ENCODE data around the gene NMRAL1.

The NMRAL1 gene

DNA sequence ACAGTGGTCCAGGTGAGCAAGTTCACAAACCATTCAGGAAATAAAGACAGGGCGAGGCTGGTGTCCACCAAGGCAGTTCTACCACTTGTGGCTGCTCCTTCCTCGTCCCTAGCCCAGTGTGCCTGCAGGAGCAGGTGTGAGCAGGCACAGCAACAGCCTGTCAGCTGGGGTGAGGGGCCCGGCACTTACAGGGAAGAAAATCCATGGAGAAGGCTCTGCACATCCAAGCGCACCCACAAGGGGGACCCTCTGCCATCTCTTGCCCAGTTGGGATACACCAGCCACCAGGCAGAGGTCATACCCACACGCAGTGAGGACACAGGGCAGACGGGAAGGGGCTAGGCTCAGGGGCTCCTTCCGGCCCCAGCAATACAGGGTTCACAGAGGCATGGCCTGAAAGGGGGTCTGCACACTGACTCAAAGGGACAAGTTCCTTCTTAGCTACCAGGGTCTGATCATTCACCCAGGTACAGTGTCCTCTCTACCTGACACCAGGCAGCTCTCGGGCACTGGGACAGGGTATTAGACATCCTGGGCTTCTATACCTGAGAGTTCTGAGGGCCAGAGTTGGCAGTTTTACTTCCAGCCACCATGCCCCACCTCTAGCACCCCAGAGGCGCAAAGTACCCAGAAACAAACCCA is 37.1 kb upstream of the NMRAL1 start:
- H3K27me3 ChIP-seq (ENCODE audit: low read depth): no peaks in the 10 kb centered on the region
- H3K4me1 ChIP-seq: no peaks in the 10 kb centered on the region; the same call in 1 of the 2 replicates
- no peak overlapping the region for H3K4me3 ChIP-seq
- in situ Hi-C loops (cut with MboI; ENCODE audit: low sequenced_read_pairs): loop anchor here (10.0 kb wide), 1 partner anchor 443 kb away; the partner anchor contains the start of gene SEC14L5
- peak; percentile 31 to 73 for DNase-seq (ENCODE audit: low spot score in 2 of 2)
- no peaks in the 10 kb centered on the region for H3K9me3 ChIP-seq
- peaks cover 60% of the 10 kb centered on the region for H3K36me3 ChIP-seq (replicated peaks)

DNA sequence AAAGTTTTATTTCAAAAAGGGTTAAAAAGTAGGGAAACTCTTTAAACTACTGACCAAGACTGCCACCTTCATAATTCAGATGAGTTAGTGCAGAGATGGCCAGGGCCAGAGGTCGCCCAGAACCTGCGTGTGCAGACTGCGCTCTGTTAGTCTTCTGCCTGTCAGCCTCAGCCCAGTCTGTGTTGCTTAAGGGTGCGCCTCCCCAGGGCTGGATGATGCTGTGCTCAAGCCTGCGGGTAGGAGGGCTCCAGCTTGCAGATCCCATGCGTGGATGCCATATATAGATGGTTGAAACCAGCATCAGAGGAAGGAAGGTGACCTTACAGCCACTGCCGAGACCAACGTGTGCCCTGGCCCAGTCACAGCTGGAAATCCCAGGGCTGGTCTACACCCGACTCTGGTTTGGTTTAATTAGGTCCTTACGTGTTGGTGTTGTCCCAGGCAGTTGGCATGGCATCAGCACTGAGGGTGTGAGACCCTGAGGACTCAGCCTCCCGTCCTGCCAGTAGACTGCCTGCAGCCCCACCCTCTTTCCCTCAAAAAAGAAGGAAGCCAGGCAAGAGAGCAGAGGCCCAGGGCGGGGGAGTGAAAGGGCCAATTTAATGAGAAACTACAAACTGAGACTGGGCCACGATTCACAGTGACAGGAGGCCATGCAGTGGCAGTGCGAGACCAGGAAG is 36.5 kb upstream of the NMRAL1 start:
- Histone ChIP-seq H3K9me3 (no peaks in the 10 kb centered on the region), H3K4me1 (no peaks in the 10 kb centered on the region; the same call in 1 of the 2 replicates), H3K27me3 (ENCODE audit: low read depth) (no peaks in the 10 kb centered on the region), H3K4me3 (no peak overlapping the region), H3K36me3 (replicated peaks) (peaks cover 62% of the 10 kb centered on the region)
- DNase-seq (ENCODE audit: low spot score in 2 of 2): no peak
- in situ Hi-C loops (cut with MboI; ENCODE audit: low sequenced_read_pairs): loop anchor here (10.0 kb wide), 1 partner anchor 444 kb away; the partner anchor contains the start of gene SEC14L5

DNA sequence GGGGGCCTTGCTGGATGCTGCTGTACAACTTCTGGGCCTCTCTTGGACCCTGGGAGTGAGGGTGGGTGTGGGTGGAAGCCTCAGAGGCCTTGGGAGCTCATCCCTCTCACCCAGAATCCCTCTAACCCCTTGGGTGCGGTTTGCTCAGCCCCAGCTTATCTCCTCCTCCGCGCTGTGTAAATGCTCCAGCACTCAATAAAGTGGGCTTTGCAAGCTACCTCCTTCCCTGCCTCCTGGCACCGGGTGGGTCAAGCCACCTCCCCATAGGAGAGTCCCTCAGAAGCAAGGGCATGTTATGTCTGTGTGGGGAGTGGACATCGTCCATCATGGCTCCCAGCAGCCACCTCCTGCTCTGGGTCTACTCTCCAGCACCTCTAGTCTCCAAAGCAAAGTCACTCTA is 35.7 kb upstream of the NMRAL1 start:
- in situ Hi-C loops (cut with MboI; ENCODE audit: low sequenced_read_pairs): loop anchor here (10.0 kb wide), 1 partner anchor 445 kb away; the partner anchor contains the start of gene SEC14L5
- no peaks in the 10 kb centered on the region for H3K4me1 ChIP-seq

DNA sequence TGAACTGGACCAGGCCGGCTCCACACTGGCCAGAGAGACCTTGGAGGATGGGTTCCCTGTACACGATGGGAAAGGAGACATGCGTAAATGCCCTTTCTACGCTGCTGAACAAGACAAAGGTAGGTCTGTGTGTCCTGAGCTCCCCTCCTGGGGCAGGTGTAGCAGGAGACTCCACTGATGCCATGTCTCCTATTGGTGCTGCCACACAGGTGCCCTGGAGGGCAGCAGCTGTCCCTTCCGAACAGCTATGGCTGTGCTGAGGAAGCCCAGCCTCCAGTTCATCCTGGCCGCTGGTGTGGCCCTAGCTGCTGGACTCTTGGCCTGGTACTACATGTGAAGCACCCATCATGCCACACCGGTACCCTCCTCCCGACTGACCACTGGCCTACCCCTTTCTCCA is 35.0 kb upstream of the NMRAL1 start:
- in situ Hi-C loops (cut with MboI; ENCODE audit: low sequenced_read_pairs): no loop called here
- Histone ChIP-seq H3K27me3 (ENCODE audit: low read depth) (no peaks in the 10 kb centered on the region), H3K4me3 (no peak overlapping the region), H3K36me3 (replicated peaks) (peaks cover 62% of the 10 kb centered on the region), H3K4me1 (no peaks in the 10 kb centered on the region), H3K9me3 (no peaks in the 10 kb centered on the region)
- no peak for DNase-seq (ENCODE audit: low spot score in 2 of 2)

More for the DNA sequence above, 35.7 kb upstream of the NMRAL1 start:
- Histone ChIP-seq H3K4me3 (no peak overlapping the region), H3K9me3 (no peaks in the 10 kb centered on the region), H3K36me3 (replicated peaks) (peaks cover 62% of the 10 kb centered on the region), H3K27me3 (ENCODE audit: low read depth) (no peaks in the 10 kb centered on the region)
- DNase-seq (ENCODE audit: low spot score in 2 of 2): no peak

DNA sequence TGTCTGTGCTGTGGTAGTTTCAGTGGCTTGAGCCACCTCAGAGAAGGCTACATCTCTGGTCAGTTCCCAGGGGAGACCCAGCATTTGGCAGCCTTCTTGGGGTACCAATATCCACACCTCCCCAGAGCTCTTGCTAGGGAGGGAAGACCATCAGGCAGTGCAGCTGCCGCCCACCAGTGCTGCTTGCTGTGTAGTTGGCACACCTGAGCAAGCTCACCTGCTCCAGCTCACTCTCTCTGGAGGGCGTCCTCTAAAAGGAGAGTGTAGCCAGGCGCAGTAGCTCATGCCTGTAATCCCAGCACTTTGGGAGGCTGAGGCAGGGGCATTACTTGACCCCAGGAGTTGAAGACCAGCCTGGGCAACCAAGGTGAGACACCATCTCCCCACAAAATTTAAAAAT is 34.4 kb upstream of the NMRAL1 start:
- DNase-seq (ENCODE audit: low spot score in 2 of 2): no peak
- no peaks in the 10 kb centered on the region for H3K27me3 ChIP-seq (ENCODE audit: low read depth)
- in situ Hi-C loops (cut with MboI; ENCODE audit: low sequenced_read_pairs): no loop called here
- peaks cover 62% of the 10 kb centered on the region for H3K36me3 ChIP-seq (replicated peaks)
- H3K9me3 ChIP-seq: no peaks in the 10 kb centered on the region
- H3K4me3 ChIP-seq: no peak overlapping the region
- no peaks in the 10 kb centered on the region for H3K4me1 ChIP-seq

DNA sequence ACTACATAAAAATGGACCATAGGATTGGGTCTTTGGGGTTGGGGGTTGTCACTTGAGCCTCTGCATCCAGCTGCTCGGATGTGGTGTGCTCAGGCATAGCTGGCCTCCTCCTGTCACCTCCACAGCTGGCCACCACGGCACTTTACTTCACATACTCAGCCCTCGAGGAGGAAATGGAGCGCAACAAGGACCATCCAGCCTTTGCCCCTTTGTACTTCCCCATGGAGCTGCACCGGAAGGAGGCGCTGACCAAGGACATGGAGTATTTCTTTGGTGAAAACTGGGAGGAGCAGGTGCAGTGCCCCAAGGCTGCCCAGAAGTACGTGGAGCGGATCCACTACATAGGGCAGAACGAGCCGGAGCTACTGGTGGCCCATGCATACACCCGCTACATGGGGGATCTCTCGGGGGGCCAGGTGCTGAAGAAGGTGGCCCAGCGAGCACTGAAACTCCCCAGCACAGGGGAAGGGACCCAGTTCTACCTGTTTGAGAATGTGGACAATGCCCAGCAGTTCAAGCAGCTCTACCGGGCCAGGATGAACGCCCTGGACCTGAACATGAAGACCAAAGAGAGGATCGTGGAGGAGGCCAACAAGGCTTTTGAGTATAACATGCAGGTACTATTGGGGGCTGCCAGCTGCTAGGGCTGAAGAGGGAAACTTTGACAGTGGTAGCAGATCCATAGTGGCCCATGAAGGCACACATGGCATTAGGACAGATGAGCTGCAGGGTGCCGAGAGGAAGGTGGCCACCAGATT is 33.3 kb upstream of the NMRAL1 start:
- no peaks in the 10 kb centered on the region for H3K27me3 ChIP-seq (ENCODE audit: low read depth)
- no peak overlapping the region for H3K4me3 ChIP-seq
- peaks cover 62% of the 10 kb centered on the region for H3K36me3 ChIP-seq (replicated peaks)
- in situ Hi-C loops (cut with MboI; ENCODE audit: low sequenced_read_pairs): no loop called here
- H3K9me3 ChIP-seq: no peaks in the 10 kb centered on the region
- DNase-seq (ENCODE audit: low spot score in 2 of 2): no peak
- no peaks in the 10 kb centered on the region for H3K4me1 ChIP-seq

DNA sequence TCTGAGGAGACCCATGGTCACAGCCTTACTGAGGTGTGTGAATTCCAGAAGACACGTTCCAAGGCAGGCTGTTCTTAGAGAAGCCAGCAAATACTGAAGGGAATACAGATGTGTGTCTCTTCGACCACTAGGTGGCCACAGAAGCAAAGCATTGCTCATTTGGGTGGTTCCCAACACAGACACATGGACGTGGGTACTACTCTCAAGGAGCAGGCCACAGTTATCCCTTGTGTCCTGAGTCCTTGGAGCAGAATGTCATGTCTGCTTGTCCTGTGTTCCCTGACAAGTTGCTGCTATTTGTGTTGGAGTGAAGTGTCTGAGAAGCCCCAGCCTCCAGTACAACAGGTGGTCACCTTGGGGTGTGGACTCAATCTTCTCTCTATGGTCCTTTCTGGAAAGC is 32.0 kb upstream of the NMRAL1 start:
- DNase-seq (ENCODE audit: low spot score in 2 of 2): peak; percentile 60 to 66
- H3K4me3 ChIP-seq: no peak overlapping the region
- in situ Hi-C loops (cut with MboI; ENCODE audit: low sequenced_read_pairs): no loop called here
- no peaks in the 10 kb centered on the region for H3K9me3 ChIP-seq
- no peaks in the 10 kb centered on the region for H3K4me1 ChIP-seq
- H3K27me3 ChIP-seq (ENCODE audit: low read depth): no peaks in the 10 kb centered on the region
- H3K36me3 ChIP-seq (replicated peaks): peaks cover 49% of the 10 kb centered on the region

DNA sequence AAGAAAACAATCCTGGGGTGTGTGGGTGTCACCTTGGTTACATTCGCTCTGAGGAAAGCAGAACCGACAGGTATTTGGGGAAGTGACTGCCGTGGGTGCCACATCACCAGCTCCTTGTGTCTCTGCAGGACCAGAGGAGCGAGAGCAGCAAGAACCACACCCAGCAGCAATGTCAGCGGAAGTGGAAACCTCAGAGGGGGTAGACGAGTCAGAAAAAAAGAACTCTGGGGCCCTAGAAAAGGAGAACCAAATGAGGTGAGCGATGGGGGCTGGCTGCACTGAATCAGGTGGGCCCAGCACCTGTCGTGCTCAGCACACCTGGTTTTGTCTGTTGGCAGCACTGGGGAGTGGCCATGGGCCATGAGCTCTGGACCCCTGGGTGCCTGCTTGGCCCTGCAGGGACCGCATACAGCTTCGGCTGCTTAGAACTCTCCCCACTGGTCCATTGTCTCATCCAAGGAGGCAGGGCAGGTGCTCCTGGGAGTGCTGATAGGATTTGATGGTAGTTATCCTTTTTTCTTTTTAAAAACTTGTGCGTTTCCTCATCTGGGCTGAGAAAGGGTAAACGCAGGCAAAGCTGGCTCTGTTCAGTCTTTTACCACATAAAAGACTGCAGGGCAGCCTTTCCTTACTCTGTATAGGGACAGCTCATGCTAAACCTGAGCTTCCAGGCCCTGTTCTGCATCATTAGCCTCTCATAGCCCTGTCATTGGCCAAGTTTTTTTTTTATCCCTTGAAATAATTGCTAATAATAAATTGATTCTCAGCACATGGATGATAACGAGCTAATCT is 31.1 kb upstream of the NMRAL1 start:
- Histone ChIP-seq H3K27me3 (ENCODE audit: low read depth) (no peaks in the 10 kb centered on the region), H3K4me1 (no peaks in the 10 kb centered on the region), H3K9me3 (no peaks in the 10 kb centered on the region), H3K36me3 (replicated peaks) (peaks cover 40% of the 10 kb centered on the region), H3K4me3 (no peak overlapping the region)
- DNase-seq (ENCODE audit: low spot score in 2 of 2): no peak
- in situ Hi-C loops (cut with MboI; ENCODE audit: low sequenced_read_pairs): no loop called here

DNA sequence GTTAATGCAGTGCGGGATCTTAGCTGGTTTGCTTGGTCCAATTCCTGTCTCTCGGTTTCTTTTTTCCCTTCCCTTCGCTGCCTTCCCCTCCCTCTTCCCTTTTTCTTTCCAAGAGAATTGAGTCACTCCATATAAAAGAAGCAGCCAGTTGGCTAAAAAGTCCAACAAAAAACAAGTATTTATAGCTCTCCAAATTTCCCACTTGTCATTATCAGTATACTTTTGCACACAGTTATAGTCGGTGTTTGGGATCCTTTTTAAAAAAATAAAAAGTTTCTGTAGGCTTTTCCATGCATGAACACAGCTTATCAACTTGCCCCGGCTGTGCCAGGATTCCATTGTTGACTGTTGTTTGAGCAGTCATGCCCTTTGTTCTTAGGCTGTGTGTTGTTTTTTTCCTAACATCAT is 26.6 kb upstream of the NMRAL1 start:
- no peaks in the 10 kb centered on the region for H3K9me3 ChIP-seq
- in situ Hi-C loops (cut with MboI; ENCODE audit: low sequenced_read_pairs): no loop called here
- DNase-seq (ENCODE audit: low spot score in 2 of 2): no peak

DNA sequence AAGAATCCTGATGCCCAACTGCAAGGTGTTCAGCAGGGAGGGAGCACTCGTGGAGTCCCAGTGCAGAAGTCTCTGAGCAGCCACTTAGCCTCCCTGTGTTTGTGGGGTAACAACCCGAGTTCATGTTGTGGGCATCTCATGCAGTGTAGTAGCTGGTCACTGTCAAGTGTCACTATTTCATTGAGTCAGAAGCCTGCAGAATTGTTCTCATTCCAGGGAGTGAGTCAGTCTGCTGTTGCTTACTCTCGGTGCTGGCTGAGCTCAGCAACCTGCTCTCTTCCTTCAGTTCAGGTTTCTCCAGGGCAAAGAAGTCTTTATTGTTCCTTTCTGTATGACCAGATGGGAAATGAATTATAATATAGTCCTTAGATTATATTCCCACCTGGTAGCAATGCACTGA is 25.8 kb upstream of the NMRAL1 start:
- DNase-seq (ENCODE audit: low spot score in 2 of 2): no peak
- in situ Hi-C loops (cut with MboI; ENCODE audit: low sequenced_read_pairs): no loop called here
- H3K4me1 ChIP-seq: peaks cover 3% of the 10 kb centered on the region
- no peak overlapping the region for H3K4me3 ChIP-seq
- H3K27me3 ChIP-seq (ENCODE audit: low read depth): no peaks in the 10 kb centered on the region
- H3K9me3 ChIP-seq: no peaks in the 10 kb centered on the region
- peaks cover 3% of the 10 kb centered on the region; the same call in 1 of the 2 replicates for H3K36me3 ChIP-seq (replicated peaks)

More for the DNA sequence above, 26.6 kb upstream of the NMRAL1 start:
- Histone ChIP-seq H3K36me3 (replicated peaks) (peaks cover 3% of the 10 kb centered on the region; the same call in 1 of the 2 replicates), H3K4me1 (no peaks in the 10 kb centered on the region), H3K27me3 (ENCODE audit: low read depth) (no peaks in the 10 kb centered on the region), H3K4me3 (no peak overlapping the region)

DNA sequence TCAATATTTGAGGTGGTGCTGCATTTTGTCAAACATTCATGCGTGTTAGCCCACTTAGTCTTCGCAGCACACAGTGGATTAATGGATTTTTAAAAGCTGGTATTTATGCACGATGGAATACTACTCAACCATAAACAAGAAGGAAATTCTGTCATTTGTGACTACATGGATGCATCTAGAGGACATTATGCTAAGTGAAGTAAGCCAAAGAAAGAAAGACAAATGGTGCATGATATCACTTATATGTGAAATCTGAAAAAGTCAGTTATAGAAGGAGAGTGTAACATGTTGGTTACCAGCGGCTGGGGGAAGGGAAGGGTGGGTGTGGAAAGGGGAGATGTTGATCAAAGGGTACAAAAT is 24.8 kb upstream of the NMRAL1 start:
- no peak for DNase-seq (ENCODE audit: low spot score in 2 of 2)
- Histone ChIP-seq H3K36me3 (replicated peaks) (peaks cover 3% of the 10 kb centered on the region; the same call in 1 of the 2 replicates), H3K4me3 (no peak overlapping the region), H3K4me1 (peaks cover 14% of the 10 kb centered on the region), H3K9me3 (no peaks in the 10 kb centered on the region), H3K27me3 (ENCODE audit: low read depth) (no peaks in the 10 kb centered on the region)
- in situ Hi-C loops (cut with MboI; ENCODE audit: low sequenced_read_pairs): no loop called here

DNA sequence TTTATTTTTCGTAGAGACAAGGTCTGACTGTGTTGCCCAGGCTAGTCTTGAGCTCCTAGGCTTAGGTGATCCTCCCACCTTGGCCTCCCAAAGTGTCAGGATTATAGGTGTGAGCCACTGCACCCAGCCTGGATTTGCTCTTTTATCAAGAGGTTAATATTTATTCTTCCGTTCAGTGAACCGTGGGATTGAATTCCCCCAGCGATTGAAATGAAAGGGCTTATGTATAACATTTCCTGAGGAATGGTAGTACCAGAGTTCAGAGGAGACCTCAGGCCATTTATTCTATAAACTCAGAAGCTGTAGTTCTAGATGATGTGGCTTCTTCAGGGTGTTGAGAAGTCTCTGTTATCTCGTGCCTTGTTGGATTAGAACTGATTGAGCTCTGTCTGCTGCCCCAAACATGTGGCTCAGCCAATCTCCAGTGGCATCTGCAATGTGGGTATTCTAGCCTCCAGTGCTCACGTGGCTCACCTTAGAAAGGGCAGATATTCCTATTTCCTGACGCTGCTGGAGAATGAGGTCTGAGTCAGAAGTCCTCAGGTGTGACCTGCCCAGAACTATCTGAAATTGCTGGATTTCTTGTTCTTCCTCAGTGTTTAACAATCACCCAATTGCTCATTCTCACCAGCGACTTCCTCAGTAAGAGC is 24.2 kb upstream of the NMRAL1 start:
- Histone ChIP-seq H3K4me1 (peaks cover 14% of the 10 kb centered on the region), H3K4me3 (no peak overlapping the region), H3K27me3 (ENCODE audit: low read depth) (no peaks in the 10 kb centered on the region), H3K9me3 (no peaks in the 10 kb centered on the region), H3K36me3 (replicated peaks) (peaks cover 3% of the 10 kb centered on the region; the same call in 1 of the 2 replicates)
- in situ Hi-C loops (cut with MboI; ENCODE audit: low sequenced_read_pairs): no loop called here
- no peak for DNase-seq (ENCODE audit: low spot score in 2 of 2)

DNA sequence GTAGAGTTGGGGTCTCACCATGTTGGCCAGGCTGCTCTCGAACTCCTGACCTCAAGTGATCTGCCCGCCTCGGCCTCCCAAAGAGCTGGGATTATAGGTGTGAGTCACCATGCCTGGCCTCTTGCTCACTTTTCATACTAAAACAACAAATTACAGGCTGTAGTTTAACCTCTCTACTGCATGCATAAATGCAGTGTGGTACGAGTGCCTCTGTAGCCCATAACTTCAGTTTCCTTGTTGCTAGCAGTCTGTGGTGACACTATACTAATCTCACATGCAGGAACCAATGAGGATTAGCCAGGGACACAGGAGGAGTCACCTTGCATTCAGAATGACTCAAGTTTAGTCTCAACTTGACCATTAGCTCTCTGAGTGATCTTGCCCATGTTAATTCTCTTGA is 21.9 kb upstream of the NMRAL1 start:
- Histone ChIP-seq H3K4me3 (no peak overlapping the region), H3K9me3 (no peaks in the 10 kb centered on the region), H3K4me1 (peaks cover 14% of the 10 kb centered on the region), H3K27me3 (ENCODE audit: low read depth) (no peaks in the 10 kb centered on the region), H3K36me3 (replicated peaks) (peaks cover 3% of the 10 kb centered on the region; the same call in 1 of the 2 replicates)
- no peak for DNase-seq (ENCODE audit: low spot score in 2 of 2)
- in situ Hi-C loops (cut with MboI; ENCODE audit: low sequenced_read_pairs): no loop called here

Data from HAP-1 (cell line).